Measurements from ENCODE around the gene TOMM70. TPM values are rescaled to one million over a fixed set of nuclear protein-coding genes. Genes with fewer than 3 reads are reported as not detected.
A peak's percentile ranks its signal among the peaks of the same experiment; 100 is the strongest.

The TOMM70 gene
- total and polyA plus RNA-seq, 2 of the 13 experiments (the other 11 are each of a cell fraction or from before 2014, with no cell fraction given), result 27.0 to 77.2 TPM

DNA sequence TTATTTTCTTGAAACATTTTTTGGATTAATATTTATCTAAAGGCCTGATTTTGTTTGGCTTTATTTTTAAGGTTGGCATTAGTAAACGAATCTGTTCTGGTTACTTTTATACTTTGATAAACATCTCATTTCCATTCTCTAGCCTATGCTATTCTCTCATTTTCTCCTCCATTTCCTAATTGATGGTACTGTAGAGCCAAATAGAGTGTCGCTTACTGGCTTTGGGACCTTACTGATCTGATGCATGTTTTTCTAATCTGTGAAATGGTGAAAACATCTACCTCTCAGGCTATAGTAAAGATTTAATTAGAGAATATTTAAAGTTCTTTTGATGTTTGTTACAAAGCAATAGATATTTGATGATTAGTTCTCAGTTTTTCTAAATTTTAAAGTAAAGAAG, 2.0 kb upstream of the TOMM70 start:
- ATAC-seq (no peak), FAIRE-seq (no peak), DNase-seq (ENCODE audit: low spot score) (no peak)
- WGBS (ENCODE audit: low lambda C conversion rate), result 0% methylated on average over 2 of the region's 2 CpGs
- Histone ChIP-seq H3K27ac (ENCODE audit: extremely low read length, insufficient read depth, low read length) (peak overlapping the region; percentile 93), H4K20me1 (ENCODE audit: insufficient read depth, low read length) (peaks cover 22% of the 10 kb centered on the region), H3K4me3 (replicated peaks in 1 of 3; ENCODE audit: insufficient read depth in 1 of 3, low read depth in 2 of 3, low read length in 3 of 3) (peak overlapping the region; percentile 56 to 99 (median 96)), H3K4me2 (ENCODE audit: low read depth, low read length) (peak overlapping the region; percentile 87), H3K9me3 (ENCODE audit: low read length) (0 out of 2 replicates have a peak, but pooled peaks cover 6% of the 10 kb centered on the region), H2AFZ (ENCODE audit: low read length) (no peak overlapping the region), H3K79me2 (ENCODE audit: insufficient read depth, low read length) (peaks cover 86% of the 10 kb centered on the region), H3K27me3 (ENCODE audit: control insufficient read depth in 1 of 2, insufficient read depth in 2 of 2, low read length in 2 of 2) (no peaks in the 10 kb centered on the region; a peak in 1 of 5 replicates), H3K36me3 (replicated peaks in 1 of 2; ENCODE audit: control insufficient read depth in 1 of 2, insufficient read depth in 2 of 2, low read length in 2 of 2) (no peaks in the 10 kb centered on the region; a peak in 2 of 5 replicates), H3K4me1 (ENCODE audit: insufficient read depth, low read length) (peaks cover 51% of the 10 kb centered on the region), H3K9ac (ENCODE audit: insufficient read depth, low read depth, low read length) (peak overlapping the region; percentile 91)
- intact Hi-C loops (cut with micrococcal nuclease; ENCODE audit: unreplicated experiment) (loop anchor here (10.0 kb wide), 1 partner anchor 328 kb away; no protein-coding TSS in a partner anchor), in situ Hi-C loops (cut with HindIII; ENCODE audit: extremely low pct_ligation_motif_present, low pct_unique_long_range_greater_than_20kb) (no loop called here)
- no TSS peak for BruUV-seq (replicated peaks)
- ChIA-PET POLR2A (interaction anchor here (0.8 to 3.7 kb wide), 5 partner anchors 8 to 142 kb away, joined by 4 to 44 read pairs (median 10); partner anchors contain the start of genes NIT2 and TBC1D23), CTCF (ENCODE audit: low intra/inter-chr PET ratio, low total read pairs) (no interaction called here)
- TF ChIP-seq, protein P1, sequence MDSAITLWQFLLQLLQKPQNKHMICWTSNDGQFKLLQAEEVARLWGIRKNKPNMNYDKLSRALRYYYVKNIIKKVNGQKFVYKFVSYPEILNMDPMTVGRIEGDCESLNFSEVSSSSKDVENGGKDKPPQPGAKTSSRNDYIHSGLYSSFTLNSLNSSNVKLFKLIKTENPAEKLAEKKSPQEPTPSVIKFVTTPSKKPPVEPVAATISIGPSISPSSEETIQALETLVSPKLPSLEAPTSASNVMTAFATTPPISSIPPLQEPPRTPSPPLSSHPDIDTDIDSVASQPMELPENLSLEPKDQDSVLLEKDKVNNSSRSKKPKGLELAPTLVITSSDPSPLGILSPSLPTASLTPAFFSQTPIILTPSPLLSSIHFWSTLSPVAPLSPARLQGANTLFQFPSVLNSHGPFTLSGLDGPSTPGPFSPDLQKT (CRISPR knock-in tag; IDR thresholded peaks at IDR 0.05; ENCODE audit: borderline replicate concordance), result no peak
- no peak for TF ChIP-seq TOPORS (CRISPR knock-in tag; IDR thresholded peaks at IDR 0.05)
- TF ChIP-seq, protein P2, sequence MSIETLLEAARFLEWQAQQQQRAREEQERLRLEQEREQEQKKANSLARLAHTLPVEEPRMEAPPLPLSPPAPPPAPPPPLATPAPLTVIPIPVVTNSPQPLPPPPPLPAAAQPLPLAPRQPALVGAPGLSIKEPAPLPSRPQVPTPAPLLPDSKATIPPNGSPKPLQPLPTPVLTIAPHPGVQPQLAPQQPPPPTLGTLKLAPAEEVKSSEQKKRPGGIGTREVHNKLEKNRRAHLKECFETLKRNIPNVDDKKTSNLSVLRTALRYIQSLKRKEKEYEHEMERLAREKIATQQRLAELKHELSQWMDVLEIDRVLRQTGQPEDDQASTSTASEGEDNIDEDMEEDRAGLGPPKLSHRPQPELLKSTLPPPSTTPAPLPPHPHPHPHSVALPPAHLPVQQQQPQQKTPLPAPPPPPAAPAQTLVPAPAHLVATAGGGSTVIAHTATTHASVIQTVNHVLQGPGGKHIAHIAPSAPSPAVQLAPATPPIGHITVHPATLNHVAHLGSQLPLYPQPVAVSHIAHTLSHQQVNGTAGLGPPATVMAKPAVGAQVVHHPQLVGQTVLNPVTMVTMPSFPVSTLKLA (IDR thresholded peaks at IDR 0.05), result no peak
- no peak for TF ChIP-seq KLF13 (CRISPR knock-in tag; IDR thresholded peaks at IDR 0.05)
- no peak for TF ChIP-seq ZNF674 (CRISPR knock-in tag; IDR thresholded peaks at IDR 0.05; ENCODE audit: low read depth)
- TF ChIP-seq ZNF430 (CRISPR knock-in tag; IDR thresholded peaks at IDR 0.05), result no peak
- TF ChIP-seq ZMYM4 (CRISPR knock-in tag; IDR thresholded peaks at IDR 0.05), result no peak
- TF ChIP-seq PHF20 (CRISPR knock-in tag; IDR thresholded peaks at IDR 0.05), result no peak
- no peak for TF ChIP-seq KLF16 (CRISPR knock-in tag; IDR thresholded peaks at IDR 0.05)
- TF ChIP-seq, protein P3, sequence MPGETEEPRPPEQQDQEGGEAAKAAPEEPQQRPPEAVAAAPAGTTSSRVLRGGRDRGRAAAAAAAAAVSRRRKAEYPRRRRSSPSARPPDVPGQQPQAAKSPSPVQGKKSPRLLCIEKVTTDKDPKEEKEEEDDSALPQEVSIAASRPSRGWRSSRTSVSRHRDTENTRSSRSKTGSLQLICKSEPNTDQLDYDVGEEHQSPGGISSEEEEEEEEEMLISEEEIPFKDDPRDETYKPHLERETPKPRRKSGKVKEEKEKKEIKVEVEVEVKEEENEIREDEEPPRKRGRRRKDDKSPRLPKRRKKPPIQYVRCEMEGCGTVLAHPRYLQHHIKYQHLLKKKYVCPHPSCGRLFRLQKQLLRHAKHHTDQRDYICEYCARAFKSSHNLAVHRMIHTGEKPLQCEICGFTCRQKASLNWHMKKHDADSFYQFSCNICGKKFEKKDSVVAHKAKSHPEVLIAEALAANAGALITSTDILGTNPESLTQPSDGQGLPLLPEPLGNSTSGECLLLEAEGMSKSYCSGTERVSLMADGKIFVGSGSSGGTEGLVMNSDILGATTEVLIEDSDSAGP (CRISPR knock-in tag; IDR thresholded peaks at IDR 0.05; ENCODE audit: borderline replicate concordance), result no peak
- TF ChIP-seq, protein P4, sequence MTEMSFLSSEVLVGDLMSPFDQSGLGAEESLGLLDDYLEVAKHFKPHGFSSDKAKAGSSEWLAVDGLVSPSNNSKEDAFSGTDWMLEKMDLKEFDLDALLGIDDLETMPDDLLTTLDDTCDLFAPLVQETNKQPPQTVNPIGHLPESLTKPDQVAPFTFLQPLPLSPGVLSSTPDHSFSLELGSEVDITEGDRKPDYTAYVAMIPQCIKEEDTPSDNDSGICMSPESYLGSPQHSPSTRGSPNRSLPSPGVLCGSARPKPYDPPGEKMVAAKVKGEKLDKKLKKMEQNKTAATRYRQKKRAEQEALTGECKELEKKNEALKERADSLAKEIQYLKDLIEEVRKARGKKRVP (CRISPR knock-in tag; IDR thresholded peaks at IDR 0.05), result no peak
- TF ChIP-seq, protein P5, sequence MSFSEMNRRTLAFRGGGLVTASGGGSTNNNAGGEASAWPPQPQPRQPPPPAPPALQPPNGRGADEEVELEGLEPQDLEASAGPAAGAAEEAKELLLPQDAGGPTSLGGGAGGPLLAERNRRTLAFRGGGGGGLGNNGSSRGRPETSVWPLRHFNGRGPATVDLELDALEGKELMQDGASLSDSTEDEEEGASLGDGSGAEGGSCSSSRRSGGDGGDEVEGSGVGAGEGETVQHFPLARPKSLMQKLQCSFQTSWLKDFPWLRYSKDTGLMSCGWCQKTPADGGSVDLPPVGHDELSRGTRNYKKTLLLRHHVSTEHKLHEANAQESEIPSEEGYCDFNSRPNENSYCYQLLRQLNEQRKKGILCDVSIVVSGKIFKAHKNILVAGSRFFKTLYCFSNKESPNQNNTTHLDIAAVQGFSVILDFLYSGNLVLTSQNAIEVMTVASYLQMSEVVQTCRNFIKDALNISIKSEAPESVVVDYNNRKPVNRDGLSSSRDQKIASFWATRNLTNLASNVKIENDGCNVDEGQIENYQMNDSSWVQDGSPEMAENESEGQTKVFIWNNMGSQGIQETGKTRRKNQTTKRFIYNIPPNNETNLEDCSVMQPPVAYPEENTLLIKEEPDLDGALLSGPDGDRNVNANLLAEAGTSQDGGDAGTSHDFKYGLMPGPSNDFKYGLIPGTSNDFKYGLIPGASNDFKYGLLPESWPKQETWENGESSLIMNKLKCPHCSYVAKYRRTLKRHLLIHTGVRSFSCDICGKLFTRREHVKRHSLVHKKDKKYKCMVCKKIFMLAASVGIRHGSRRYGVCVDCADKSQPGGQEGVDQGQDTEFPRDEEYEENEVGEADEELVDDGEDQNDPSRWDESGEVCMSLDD (CRISPR knock-in tag; IDR thresholded peaks at IDR 0.05; ENCODE audit: borderline replicate concordance), result no peak
- no peak for TF ChIP-seq ZNF274 (CRISPR knock-in tag; IDR thresholded peaks at IDR 0.05)
- 0 out of 2 replicates have a peak, but pooled peaks have one; percentile 6 for TF ChIP-seq RBFOX2 (IDR thresholded peaks at IDR 0.05; ENCODE audit: low read depth, low read length)
- TF ChIP-seq ZNF670 (CRISPR knock-in tag; IDR thresholded peaks at IDR 0.05; ENCODE audit: borderline replicate concordance), result 0 out of 2 replicates have a peak, but pooled peaks have one; percentile 14
- no peak for TF ChIP-seq CREB1 (IDR thresholded peaks at IDR 0.05)
- TF ChIP-seq CREB1 (CRISPR knock-in tag; IDR thresholded peaks at IDR 0.05), result no peak
